GM04503 (cell line): ENCODE measurements around the gene RANBP9.

Experiments
- DNase-seq: peaks from one replicate; pipeline ENCODE4 v3.0.0-alpha.2; 2012; ENCODE audit warnings: low read depth

RANBP9 gene

DNA sequence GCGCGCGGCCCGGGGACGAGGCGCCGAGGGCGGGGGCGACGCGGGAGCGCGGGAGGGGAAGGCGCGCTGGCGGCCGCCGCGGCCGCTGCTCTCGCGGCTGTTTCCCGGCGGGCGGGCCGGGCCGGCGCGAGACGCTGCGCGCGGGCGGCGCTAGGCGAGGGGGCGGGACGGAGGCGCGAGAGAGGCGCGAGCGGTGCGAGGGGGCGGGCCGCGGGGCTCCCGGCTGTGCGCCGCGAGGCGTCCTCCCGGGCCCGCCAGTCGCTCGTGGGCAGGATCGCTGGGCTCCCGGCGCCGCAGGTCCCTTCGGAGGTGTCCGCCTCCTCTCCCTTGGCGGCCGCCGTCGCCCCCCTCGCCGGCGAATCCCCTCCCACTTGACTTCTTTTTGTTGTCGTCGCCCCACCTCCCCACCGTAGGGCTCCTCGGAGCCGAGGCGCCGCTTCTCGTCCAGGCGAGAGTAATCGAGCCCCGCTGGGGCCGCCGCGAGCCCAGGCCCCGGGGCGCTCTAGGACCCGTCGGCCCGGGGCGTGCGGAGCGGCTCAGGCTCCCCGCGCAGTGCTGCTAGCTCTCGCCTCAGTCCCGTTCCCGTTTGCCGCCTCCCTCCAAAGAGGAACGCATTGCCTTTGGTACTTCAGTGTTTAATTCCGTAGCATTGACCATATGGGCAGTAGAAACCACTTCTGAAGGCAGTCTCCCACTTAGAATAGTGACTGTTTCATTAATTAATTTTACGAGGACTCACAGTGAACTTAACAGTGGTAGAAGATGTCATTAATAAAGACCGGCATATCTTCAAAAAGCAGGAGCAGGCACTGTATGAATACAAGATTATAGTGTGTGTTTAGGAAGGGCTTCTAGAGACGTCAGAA is at the start of gene RANBP9:
TSS of gene RANBP9 (minus strand) at position 103 of the 866 bp plus-strand sequence. CDS start 330 bp downstream, outside the sequence.
- DNase-seq, result peak; percentile 51

DNA sequence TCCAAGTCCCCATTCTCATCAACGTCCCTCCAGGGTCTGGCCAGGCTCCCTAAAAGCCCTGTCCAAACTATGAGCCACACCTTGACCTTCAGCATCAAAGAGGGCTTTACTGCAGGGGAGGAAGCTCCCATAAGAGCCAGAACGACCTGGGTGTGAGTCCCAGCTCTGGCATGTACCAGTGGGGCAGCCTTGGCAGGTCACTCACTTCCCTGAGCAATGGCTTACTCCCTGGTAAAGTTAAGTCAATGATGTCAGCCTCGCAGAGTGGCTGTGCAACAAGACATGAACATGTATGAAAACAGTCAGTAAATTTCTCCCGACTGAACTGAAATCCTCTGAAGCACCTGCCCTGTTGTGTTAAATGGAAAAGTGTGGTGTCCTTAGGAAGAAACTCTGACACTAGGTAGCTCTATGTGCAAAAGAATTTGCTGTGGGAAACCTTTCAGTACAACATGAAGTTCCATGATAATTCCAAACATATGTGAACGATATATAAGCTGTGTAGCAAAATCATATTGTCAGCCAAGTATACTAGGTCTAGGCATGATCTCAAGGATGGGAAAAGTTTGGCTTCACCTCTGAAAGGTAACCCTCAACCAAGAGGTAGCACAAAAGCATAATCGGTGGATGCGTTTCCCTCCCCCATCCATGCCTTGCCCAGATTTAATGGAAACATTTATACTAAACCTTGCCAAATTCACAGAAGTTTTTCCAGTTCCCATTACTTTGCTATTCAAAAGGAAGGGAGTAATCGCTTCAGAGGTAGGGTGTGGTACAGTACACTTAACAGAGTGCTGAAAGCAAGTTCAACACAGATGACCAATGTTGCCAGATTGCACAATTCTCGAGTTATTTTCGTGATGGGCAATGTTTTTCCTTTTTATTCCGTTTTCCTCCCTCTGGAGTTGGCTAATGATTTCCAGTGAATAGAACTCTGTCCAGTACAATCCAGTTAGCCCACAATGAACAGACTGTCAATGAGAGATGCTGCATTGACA is 49.0 kb upstream of the RANBP9 start:
- peak; percentile 91 for DNase-seq

- DNase-seq, result no peak
These were observed 47.4 kb upstream of the RANBP9 start for GRCh38 chr6:13759025-13759424.

DNA sequence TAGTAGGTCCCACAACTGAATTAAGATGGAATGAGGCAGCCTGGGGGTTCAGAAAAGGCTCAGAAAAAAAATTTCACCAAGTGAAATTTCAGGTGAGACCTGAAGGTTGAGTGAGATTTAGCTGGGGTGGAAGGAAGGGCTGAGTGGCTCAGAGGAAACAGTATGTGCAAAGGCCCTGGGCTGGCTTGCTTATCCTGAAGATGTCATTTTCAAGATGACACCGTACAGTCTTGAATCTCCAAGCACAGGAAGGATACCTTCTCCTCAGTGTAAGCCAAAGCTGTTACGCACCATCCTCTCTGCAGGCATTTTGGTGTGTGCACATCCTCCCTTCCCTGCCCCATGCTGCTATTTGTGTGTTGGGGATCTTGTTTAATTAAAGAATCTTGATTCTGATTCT is 43.0 kb upstream of the RANBP9 start:
- no peak for DNase-seq

DNA sequence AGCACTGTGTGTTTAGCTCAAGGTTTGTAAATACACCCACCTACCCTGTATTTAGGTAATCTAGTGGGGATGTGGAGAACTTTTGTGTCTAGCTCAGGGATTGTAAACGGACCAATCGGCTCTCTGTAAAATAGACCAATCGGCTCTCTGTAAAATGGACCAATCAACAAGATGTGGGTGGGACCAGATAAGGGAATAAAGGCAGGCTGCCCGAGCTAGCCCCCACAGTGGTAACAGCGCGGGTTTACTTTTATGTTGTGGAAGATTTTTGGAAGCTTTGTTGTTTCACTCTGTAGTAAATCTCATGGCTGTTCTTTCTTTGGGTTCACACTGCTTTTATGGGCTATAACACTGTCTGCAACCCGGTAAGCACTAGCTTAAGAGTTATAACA is 32.1 kb upstream of the RANBP9 start:
- no peak for DNase-seq

GRCh38 chr6:13742961-13743735 is 31.5 kb upstream of the RANBP9 start:
- no peak for DNase-seq

DNA sequence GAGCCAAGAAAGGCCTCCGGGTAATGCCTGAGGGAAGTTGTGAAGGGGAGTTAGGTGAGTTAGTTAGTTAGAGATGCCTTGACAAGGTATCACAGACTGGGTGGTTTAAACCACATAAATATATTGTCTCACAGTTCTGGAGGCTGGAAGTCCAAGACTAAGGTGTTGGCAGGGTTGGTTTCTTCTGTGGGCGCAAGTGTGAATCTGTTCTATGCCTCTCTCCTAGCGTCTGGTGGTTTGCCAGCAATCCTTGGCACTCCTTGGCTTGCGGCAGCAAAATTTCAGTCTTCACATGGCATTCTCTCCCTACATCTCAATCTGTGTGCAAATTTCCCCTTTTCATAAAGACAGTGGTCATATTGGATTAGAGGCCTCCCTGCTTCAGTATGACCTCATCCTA is 29.7 kb upstream of the RANBP9 start:
- no peak for DNase-seq

DNA sequence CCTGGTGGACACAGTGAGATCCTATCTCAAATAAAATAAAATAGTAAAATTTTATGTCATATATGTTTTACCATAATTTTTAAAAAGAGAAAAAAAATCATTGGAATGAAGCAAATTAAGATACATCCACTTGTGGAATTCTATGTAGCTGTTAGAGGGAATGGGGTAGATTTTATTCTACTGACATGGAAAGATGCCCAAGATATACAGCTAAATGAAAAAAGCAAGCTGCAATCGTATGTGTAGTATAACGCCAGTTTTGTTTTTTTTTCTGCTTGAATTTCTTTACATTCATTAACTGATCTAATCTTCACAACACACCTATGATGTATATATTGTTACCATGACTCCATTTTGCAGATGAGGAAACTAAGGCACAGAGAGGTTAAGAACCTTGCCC is 23.4 kb upstream of the RANBP9 start:
- no peak for DNase-seq

- DNase-seq, result peak; percentile 67
These were observed 21.7 kb upstream of the RANBP9 start for GRCh38 chr6:13733178-13733887.

DNA sequence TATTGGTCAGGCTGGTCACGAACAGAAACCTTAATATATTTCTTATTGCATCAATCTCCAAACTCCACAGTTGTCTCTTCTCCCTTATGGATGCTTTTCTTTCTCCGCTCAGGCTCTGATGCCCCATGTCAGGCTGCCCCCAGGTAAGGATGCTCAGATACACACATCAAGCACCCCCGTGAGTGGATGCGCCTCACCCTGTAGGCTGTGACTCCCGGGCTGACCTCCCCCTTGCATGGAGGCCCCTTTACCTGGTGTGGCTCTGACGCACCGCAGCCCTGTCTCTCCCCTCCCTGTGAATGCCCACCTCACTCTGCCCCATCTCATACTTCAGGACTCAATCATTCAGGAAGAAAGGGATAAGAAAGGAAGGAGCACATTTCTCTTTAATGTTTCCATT is 19.1 kb upstream of the RANBP9 start:
- no peak for DNase-seq

GRCh38 chr6:13729891-13730290 is 18.3 kb upstream of the RANBP9 start:
- DNase-seq, result peak; percentile 39

DNA sequence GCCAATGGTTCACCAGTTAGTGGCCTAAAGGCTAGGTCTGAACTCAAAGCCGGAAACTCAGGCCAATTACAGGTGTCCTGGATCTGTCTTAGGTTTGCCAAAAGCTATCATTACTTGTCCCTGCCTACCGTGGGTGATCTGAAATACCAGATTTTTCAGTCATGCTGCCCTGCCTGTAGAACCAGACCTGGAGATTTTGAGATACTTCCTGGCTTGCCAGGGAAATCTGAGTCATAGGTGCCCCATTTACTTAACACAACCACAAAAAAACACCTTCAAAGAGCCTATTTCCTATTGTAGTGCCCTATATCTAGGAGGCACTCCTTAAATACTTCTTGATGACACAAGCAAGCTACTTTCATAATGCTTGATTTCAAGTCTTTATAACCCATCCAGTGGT is 13.9 kb upstream of the RANBP9 start:
- no peak for DNase-seq

GRCh38 chr6:13725052-13725451 is 13.4 kb upstream of the RANBP9 start:
- no peak for DNase-seq

DNA sequence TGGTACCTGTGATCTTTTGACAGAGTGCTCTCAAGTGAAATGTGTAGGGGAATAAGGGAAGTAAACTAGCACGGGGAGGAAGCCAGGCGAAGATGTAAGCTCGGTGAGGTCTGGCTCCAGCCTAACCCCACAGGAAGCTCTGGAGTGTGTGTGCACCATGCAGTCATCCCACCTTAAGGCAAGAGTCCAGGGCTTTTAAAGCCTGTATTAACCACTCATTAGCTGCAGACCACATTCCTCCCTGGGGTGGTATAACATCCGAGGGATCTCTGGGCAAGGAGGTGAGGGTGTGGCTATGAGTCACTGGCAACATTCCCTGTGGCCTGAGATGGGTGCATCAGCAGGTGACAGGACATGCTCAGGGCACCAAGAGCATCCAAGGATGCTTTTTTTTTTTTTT is 12.5 kb upstream of the RANBP9 start:
- DNase-seq, result no peak

DNA sequence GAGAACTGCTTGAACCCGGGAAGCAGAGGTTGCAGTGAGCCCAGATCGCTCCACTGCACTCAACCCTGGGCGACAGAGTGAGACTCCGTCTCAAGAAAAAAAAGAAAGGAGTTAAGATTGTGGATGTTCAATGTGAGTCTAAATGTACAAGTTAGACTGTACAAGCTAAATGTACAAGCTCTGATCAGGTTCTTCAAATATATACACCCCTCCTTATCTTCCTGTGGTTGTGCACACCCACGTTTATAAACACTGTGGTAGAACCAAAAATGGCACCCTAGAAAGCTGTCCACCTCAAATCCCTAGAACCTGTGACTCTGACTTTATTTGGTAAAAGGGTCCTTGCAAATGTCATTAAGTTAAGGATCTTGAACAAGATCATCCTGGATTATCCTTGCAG is 11.2 kb upstream of the RANBP9 start:
- no peak for DNase-seq

GRCh38 chr6:13718123-13718458 is 6.5 kb upstream of the RANBP9 start:
- no peak for DNase-seq

- no peak for DNase-seq
These were observed 5.3 kb upstream of the RANBP9 start for GRCh38 chr6:13716955-13717295.

- DNase-seq, result no peak
These were observed 4.8 kb upstream of the RANBP9 start for GRCh38 chr6:13716225-13716954.

GRCh38 chr6:13715444-13715883 is 3.8 kb upstream of the RANBP9 start:
- DNase-seq, result no peak

DNA sequence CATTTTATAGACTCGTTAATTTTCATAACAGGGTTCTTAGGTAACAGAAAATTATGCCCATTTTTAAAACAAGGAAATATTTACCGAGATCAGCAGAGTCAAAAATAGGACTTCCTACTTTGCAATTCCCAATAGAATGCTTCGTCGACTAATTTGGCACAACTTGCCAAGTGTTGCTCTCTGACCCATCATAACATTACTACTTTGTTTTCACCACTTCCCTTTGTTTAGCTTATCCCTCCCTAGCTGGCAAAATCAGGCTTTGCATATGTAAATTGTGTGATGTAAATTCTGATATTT is 914 bp upstream of the RANBP9 start:
- no peak for DNase-seq

DNA sequence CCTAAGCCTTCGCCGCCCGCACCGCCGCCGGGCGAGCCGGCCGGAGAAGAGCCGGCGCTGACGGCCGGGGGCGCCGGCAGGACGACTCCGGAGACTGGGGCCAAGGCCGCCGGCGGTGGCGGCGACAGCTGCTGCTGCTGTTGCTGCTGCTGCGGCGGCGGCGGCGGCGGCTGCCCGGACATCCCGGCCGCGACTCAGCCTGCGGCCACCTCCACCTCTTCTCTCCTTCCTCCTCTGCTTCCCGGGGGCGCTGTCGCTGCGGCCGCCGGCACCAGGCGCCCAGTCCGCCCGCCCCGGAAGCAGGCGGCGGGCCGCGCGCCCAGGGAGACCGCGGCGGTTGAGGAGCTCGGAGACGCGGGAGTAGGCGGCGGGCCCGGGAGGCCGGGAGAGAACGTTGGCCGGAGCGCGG is 307 bp downstream of the RANBP9 start:
- no peak for DNase-seq
